Caco-2 (cell line): ENCODE data around the gene ARMH3. TPM values are rescaled to one million over a fixed set of nuclear protein-coding genes. Genes with fewer than 3 reads are reported as not detected.

Source experiments
- BruUV-seq: library from RNA; stranded (reverse); fragments of 400-500 nt; replicated peaks from 2 replicates; lab custom pipeline; 2021; lab: Mats Ljungman, UMichigan
- CTCF ChIA-PET: fragments of 300-600 bp; sonication (Branson Sonifier 250); formaldehyde crosslinking; loops from one replicate; lab custom pipeline; 2022; ENCODE audit warnings: antibody characterized with exemption; lab: Charles Lee
- POLR2A ChIA-PET: fragments of 300-600 bp; sonication (Branson Sonifier 250); formaldehyde crosslinking; loops from one replicate; lab custom pipeline; 2022; ENCODE audit warnings: antibody characterized with exemption; lab: Charles Lee
- DNase-seq, 2 experiments: peaks; one replicate each; pipeline versions ENCODE4 v3.0.0 to v3.0.0-alpha.2; 2020 to 2022
- H3K27me3 ChIP-seq: replicated peaks from 2 replicates; pipeline ENCODE4 v1.6.0; 2011; ENCODE audit warnings: low read length; ENCODE audit not compliant: control insufficient read depth, insufficient read depth
- H3K36me3 ChIP-seq: 2 replicates; pipeline ENCODE4 v1.5.1; 2011; ENCODE audit warnings: low read length; ENCODE audit not compliant: control insufficient read depth, insufficient read depth
- H3K4me1 ChIP-seq: fragments of 250-450 bp; sonication (Bioruptor Pico); 2 replicates; pipeline ENCODE4 v1.5.1; 2020; ENCODE audit warnings: mild to moderate bottlenecking
- H3K4me3 ChIP-seq: 2 replicates; pipeline ENCODE4 v1.5.1; 2011; ENCODE audit warnings: low read depth, mild to moderate bottlenecking, control low read depth, low read length
- H3K9me3 ChIP-seq: fragments of 250-450 bp; sonication (Bioruptor Pico); 2 replicates; pipeline ENCODE4 v1.5.1; 2020; ENCODE audit warnings: mild to moderate bottlenecking, moderate library complexity
- H3K27ac Mint-ChIP-seq: one replicate; pipeline ENCODE4 v1.8.0; 2022; ENCODE audit warnings: mixed read lengths; ENCODE audit not compliant: unreplicated experiment
- H3K27me3 Mint-ChIP-seq: one replicate; pipeline ENCODE4 v1.8.0; 2022; ENCODE audit warnings: mixed read lengths; ENCODE audit not compliant: insufficient read depth, unreplicated experiment
- H3K36me3 Mint-ChIP-seq: one replicate; pipeline ENCODE4 v1.8.0; 2022; ENCODE audit warnings: mild to moderate bottlenecking, mixed read lengths; ENCODE audit not compliant: insufficient read depth, unreplicated experiment
- H3K4me1 Mint-ChIP-seq: one replicate; pipeline ENCODE4 v1.8.0; 2022; ENCODE audit warnings: low read depth, mixed read lengths; ENCODE audit not compliant: unreplicated experiment
- H3K4me3 Mint-ChIP-seq: one replicate; pipeline ENCODE4 v1.8.0; 2022; ENCODE audit warnings: mild to moderate bottlenecking, moderate library complexity, mixed read lengths; ENCODE audit not compliant: unreplicated experiment
- H3K9me3 Mint-ChIP-seq: one replicate; pipeline ENCODE4 v1.8.0; 2022; ENCODE audit warnings: mixed read lengths; ENCODE audit not compliant: unreplicated experiment
- intact Hi-C: fragments of 100-400 bp; cut with micrococcal nuclease; formaldehyde crosslinking; loops from one replicate; pipeline ENCODE4 v1.10.0; 2022; ENCODE audit not compliant: unreplicated experiment
- total RNA-seq: library from RNA; stranded (reverse); gene quantifications from 2 replicates; pipeline ENCODE4 v1.2.3, GENCODE V29; 2022
- TF ChIP-seq, protein P1 (sequence below), 2 experiments: fragments of 200-600 bp in 1 of 2; IDR thresholded peaks; 1 replicate in 1 of 2; 2 replicates in 1 of 2; pipeline versions ENCODE4 v1.5.1 to v1.8.0; 2011 to 2022; ENCODE audit warnings: antibody characterized with exemption in 1 of 2, control low read depth in 1 of 2, inconsistent platforms in 1 of 2, low read depth in 1 of 2, low read length in 1 of 2, mild to moderate bottlenecking in 1 of 2, moderate library complexity in 1 of 2; ENCODE audit not compliant: insufficient read depth in 1 of 2, severe bottlenecking in 1 of 2, unreplicated experiment in 1 of 2

ARMH3 gene
- total RNA-seq, 1 experiment from 2014 or later, result 17.4 TPM

DNA sequence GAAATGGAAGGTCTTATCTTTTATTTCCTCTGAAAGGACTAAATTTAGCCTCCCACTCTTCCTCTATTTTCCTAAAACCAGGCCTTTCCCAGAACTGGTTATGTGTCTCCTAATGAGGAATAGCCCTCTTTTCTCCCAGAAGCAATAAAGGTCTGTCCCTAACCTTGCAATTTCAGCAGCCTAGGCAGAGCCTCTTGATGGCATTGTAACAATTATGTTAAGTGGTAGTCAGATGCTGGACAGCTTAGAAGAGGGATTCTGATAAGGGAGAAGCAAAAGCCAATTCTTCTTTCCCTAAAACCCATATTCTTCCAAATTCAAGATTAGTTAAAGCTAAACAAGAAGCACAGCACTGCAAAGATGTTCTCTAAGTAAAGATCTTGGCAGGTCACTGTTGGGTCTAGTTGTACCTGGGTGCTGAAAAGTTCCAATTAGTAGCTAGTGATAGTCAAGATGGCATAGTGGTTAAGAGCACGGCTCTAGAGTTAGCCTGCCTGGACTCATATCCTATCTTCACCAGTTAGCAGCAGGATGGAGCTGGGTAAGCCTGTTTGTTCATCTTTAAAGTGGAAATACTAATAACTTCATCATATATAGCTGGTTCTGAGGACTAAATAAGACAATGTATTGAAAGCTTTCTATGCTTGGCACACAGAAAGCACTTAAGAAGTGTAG, 198.0 kb downstream of the ARMH3 start:
- no peak overlapping the region for H3K4me3 Mint-ChIP-seq

DNA sequence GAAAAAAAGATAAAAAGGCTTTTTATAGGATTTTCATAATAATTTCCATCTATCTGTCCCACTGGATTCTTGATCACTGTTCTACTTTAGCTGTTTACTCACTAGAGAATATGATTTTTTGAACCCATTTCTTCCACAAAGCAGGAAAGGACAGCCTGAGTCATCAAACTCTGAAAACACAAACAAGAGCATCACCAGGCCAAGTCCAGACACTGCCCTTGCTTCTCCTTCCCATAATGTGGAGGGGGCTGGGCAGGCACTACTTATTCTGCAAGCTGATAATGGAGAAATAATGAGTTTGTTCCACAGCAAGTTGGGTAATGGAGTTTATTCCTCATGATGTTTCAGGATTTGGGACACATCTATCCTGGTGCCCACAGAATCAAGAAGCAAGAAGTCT, 199.3 kb downstream of the ARMH3 start:
- no peak overlapping the region for H3K4me3 ChIP-seq

More for the DNA sequence above, 198.0 kb downstream of the ARMH3 start:
- Mint-ChIP-seq H3K27ac (no peak overlapping the region), H3K4me1 (no peaks in the 10 kb centered on the region), H3K36me3 (peaks cover 26% of the 10 kb centered on the region), H3K9me3 (peaks cover 21% of the 10 kb centered on the region), H3K27me3 (no peaks in the 10 kb centered on the region)
- no peak for DNase-seq
- H3K4me1 ChIP-seq, result no peaks in the 10 kb centered on the region
- no peaks in the 10 kb centered on the region; the same call in 1 of the 2 replicates for H3K36me3 ChIP-seq
- CTCF ChIA-PET, result interaction anchor here (1.1 kb wide), 1 partner anchor 17 kb away, joined by 5 read pairs; no protein-coding TSS in a partner anchor
- H3K9me3 ChIP-seq, result peaks cover 10% of the 10 kb centered on the region
- H3K4me3 ChIP-seq, result no peak overlapping the region
- POLR2A ChIA-PET, result no interaction called here
- no peaks in the 10 kb centered on the region for H3K27me3 ChIP-seq
- TF ChIP-seq, protein P1, sequence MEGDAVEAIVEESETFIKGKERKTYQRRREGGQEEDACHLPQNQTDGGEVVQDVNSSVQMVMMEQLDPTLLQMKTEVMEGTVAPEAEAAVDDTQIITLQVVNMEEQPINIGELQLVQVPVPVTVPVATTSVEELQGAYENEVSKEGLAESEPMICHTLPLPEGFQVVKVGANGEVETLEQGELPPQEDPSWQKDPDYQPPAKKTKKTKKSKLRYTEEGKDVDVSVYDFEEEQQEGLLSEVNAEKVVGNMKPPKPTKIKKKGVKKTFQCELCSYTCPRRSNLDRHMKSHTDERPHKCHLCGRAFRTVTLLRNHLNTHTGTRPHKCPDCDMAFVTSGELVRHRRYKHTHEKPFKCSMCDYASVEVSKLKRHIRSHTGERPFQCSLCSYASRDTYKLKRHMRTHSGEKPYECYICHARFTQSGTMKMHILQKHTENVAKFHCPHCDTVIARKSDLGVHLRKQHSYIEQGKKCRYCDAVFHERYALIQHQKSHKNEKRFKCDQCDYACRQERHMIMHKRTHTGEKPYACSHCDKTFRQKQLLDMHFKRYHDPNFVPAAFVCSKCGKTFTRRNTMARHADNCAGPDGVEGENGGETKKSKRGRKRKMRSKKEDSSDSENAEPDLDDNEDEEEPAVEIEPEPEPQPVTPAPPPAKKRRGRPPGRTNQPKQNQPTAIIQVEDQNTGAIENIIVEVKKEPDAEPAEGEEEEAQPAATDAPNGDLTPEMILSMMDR (IDR thresholded peaks at IDR 0.05; ENCODE audit: insufficient read depth in 1 of 2, low read depth in 1 of 2, low read length in 1 of 2, severe bottlenecking in 1 of 2, unreplicated experiment in 1 of 2), result no peak
- intact Hi-C loops, result no loop called here
- no TSS peak for BruUV-seq

DNA sequence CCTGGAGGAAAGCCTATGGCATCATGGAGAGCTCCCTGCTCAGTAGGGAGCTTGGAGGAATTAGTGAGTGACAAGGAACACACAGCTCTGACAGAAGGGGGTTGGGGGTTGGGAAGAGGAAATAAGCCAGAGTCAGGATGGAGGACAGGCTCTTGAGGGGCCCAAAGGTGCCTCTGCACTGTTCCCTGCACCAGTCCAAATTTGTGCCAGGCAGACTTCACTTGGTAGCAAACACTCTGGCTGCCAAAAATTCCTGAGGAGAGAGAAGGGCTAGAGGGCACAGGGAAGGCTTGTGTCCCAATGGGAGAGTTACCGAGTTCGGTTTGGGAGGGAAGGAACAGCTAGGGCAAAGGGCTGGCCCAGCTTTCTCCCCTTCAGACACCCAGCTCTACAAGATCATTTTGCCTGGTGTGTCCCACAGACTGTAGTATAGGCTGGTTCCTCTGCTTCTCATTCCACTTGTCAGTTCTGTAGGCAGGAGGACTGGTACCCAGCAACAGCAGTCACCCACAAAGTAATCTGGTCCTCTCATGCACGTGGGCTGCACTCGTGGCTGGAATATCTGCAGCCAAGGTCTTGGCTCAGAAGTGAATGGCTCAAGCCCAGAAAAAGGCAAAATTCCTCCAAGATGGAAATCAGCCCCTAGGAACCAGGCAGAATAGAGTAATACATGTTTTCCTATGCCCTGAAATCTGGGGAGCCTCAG, 204.4 kb downstream of the ARMH3 start:
- ChIA-PET CTCF (interaction anchor here (0.6 to 1.2 kb wide), 2 partner anchors 11 to 142 kb away, joined by 3 to 5 read pairs; no protein-coding TSS in a partner anchor), POLR2A (no interaction called here)
- BruUV-seq, result no TSS peak

More for the DNA sequence above, 199.3 kb downstream of the ARMH3 start:
- H3K4me1 Mint-ChIP-seq, result no peaks in the 10 kb centered on the region
- DNase-seq, result no peak
- POLR2A ChIA-PET, result no interaction called here
- H3K4me3 Mint-ChIP-seq, result no peak overlapping the region
- CTCF ChIA-PET, result no interaction called here
- intact Hi-C loops, result no loop called here
- no peaks in the 10 kb centered on the region for H3K4me1 ChIP-seq
- TF ChIP-seq, protein P1 (IDR thresholded peaks at IDR 0.05; ENCODE audit: insufficient read depth in 1 of 2, low read depth in 1 of 2, low read length in 1 of 2, severe bottlenecking in 1 of 2, unreplicated experiment in 1 of 2), result no peak
- no peaks in the 10 kb centered on the region; the same call in 1 of the 2 replicates for H3K36me3 ChIP-seq
- no peak overlapping the region for H3K27ac Mint-ChIP-seq
- peaks cover 10% of the 10 kb centered on the region for H3K9me3 ChIP-seq
- no TSS peak for BruUV-seq
- no peaks in the 10 kb centered on the region for H3K27me3 ChIP-seq
- no peaks in the 10 kb centered on the region for H3K27me3 Mint-ChIP-seq
- H3K9me3 Mint-ChIP-seq, result peaks cover 21% of the 10 kb centered on the region
- H3K36me3 Mint-ChIP-seq, result peaks cover 31% of the 10 kb centered on the region

More for the DNA sequence above, 204.4 kb downstream of the ARMH3 start:
- TF ChIP-seq, protein P1 (IDR thresholded peaks at IDR 0.05; ENCODE audit: insufficient read depth in 1 of 2, low read depth in 1 of 2, low read length in 1 of 2, severe bottlenecking in 1 of 2, unreplicated experiment in 1 of 2), result no peak
- Mint-ChIP-seq H3K27me3 (no peaks in the 10 kb centered on the region), H3K36me3 (peaks cover 13% of the 10 kb centered on the region), H3K9me3 (no peaks in the 10 kb centered on the region), H3K4me3 (no peak overlapping the region), H3K27ac (no peak overlapping the region), H3K4me1 (no peaks in the 10 kb centered on the region)
- no peak overlapping the region for H3K4me3 ChIP-seq
- H3K4me1 ChIP-seq, result no peaks in the 10 kb centered on the region
- H3K36me3 ChIP-seq, result no peaks in the 10 kb centered on the region; the same call in 1 of the 2 replicates
- no peak for DNase-seq
- intact Hi-C loops, result no loop called here
- H3K9me3 ChIP-seq, result no peaks in the 10 kb centered on the region
- H3K27me3 ChIP-seq, result no peaks in the 10 kb centered on the region
